ENCODE data around the gene CLCN6.

- TF ChIP-seq FOXJ3 (CRISPR knock-in tag; IDR thresholded peaks at IDR 0.05; ENCODE audit: borderline replicate concordance): no peak
- no peak for TF ChIP-seq YEATS2 (CRISPR knock-in tag; IDR thresholded peaks at IDR 0.05; ENCODE audit: borderline replicate concordance)
- no peak for TF ChIP-seq NKX3-1 (CRISPR knock-in tag; IDR thresholded peaks at IDR 0.05)
- no peak for TF ChIP-seq ZNF24 (IDR thresholded peaks at IDR 0.05)
- no peak for TF ChIP-seq CTCF (CRISPR knock-in tag; IDR thresholded peaks at IDR 0.05)
- TF ChIP-seq ELF1 (CRISPR knock-in tag; IDR thresholded peaks at IDR 0.05): no peak
- no peak for TF ChIP-seq SP5 (CRISPR knock-in tag; IDR thresholded peaks at IDR 0.05; ENCODE audit: borderline replicate concordance, low read depth)
Measured at GRCh38 chr1:11786168-11786567, 19.8 kb upstream of the CLCN6 start.

Data from HepG2 (cell line).